GM21529 (cell line): ENCODE data around the gene PPP1R15A.
"Not testable (repeated sequence)": the region's sequence is repeated elsewhere in the genome, so short reads cannot be mapped to it uniquely, and the experiment has no call there.

ENCODE experiments used
- ATAC-seq: cut with Tn5 transposase; IDR thresholded peaks from one replicate; pipeline ENCODE4 v1.9.1; 2021; ENCODE audit not compliant: unreplicated experiment

Gene PPP1R15A

DNA sequence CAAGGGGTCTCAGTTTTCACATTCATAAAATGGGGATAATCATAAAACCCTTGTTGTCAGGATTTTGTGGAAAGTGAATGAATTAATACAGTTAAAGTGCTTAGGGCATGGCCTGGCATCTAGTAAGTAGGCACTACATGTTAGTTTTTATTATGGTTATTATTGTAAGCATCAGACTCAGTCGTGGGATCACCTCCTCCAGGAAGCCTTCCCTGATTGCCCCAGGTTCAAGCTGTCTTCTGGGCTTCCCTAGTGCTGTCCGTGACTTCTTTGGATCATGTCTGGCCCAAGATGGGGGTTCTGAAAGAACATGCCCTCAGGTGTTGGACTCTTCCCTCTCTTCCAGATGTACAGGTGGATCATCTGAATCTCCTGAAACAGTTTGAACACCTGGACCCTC, 38.6 kb downstream of the PPP1R15A start:
- ATAC-seq = no peak

DNA sequence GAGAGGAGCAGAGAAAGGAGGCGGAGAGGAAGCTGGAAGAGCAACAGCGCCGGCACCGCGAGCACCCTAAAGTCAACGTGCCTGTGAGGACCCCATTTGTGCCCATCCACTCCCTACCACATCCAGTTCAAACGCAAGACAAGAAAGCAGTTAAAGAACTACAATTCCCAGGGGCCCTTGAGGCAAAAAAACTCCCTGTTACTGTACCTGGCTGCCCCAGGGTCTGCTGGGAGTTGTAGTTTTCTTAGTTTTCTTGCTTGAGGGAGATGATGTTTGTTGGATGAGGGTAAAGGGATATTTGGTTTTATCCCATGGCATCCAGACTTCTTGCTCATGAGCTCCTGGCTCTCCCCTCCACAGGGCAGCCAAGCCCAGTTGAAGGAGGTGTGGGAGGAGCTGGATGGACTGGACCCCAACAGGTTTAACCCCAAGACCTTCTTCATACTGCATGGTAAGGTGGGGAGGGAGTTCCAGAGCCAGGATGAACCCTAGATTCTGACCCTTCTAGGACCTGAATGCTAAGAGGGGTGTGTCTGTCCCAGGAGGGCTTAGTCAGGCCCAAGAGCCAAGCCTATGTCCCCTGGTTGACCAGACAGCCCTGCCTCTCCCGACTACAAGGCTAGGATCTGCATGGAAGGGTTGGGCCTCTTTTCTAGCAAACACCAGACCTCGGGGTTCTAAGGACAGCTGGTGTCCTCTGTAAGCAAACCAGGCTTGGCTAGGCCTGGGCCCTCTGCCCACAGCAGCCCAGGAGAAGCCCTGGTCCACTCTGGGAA, 41.1 kb downstream of the PPP1R15A start:
- ATAC-seq = no peak

DNA sequence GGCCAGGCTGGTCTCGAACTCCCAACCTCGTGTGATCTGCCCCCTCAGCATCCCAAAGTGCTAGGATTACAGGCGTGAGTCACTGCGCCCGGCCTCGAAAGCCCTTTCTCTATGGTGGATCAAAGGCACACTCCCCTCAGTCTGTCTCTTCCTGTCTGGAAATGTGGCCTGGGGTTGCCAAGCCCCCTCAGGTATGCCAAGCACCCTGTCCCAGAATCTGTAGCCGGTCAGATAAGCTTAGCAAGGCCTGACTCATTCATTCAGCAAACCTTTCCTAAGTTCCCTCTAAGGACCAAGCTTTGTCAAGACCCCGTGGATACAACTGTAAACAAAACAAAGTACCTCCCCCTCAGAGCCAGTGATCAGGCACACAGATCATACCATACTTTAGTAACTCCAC, 42.0 kb downstream of the PPP1R15A start:
- no peak for ATAC-seq

DNA sequence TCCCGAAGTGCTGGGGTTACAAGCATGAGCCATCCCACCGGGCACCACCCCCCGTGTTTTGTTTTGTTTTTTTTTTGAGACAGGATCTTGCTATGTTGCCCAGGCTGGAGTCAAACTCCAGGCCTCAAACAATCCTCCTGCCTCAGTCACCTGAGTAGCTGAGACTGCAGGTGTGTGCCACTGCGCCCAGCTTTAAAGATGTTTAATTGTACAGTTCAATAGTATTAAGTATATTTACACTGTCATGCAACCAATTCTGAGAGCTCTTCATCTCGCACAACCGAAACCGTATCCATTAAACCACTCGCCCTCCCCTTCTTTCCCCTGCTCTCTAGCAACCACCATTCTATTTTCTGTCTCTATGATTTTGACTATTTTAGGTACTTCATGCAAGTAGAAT, 43.5 kb downstream of the PPP1R15A start:
- no peak for ATAC-seq

DNA sequence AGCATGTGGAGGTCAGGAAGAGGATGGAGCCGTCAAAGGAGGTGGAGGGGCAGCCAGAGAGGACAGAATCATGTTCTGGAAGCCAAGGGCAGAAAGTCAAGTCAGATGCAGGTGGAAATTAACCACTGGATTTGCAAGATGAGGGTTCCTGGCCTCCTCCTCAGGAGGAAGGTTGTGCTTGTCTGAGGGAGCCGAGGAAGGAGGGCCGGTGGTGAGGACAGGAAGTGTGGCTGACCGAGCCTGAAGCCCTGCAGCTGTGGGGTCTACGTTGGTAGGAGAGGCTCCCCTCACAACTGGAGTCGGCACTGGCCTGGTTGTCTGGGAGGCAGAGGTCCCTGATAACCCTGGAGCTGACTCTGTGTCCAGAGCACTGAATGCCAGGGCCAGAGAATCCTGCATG, 45.9 kb downstream of the PPP1R15A start:
- no peak for ATAC-seq

DNA sequence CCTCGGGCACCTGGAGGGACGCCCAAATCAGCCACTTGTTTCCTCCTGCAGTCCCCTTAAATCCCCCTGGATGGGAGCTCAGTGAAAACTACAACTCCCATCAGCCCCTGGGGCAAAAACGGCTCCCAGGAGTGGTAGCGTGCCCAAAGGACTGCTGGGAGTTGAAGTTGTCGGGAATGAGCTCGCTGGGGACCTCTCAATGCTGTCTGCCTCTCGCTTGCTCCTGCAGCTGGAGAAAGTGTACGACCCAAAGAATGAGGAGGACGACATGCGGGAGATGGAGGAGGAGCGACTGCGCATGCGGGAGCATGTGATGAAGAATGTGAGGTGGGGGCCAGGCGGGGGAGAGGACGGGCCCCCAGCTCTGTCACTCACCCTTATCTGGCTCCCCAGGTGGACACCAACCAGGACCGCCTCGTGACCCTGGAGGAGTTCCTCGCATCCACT, 46.6 kb downstream of the PPP1R15A start:
- no peak for ATAC-seq

DNA sequence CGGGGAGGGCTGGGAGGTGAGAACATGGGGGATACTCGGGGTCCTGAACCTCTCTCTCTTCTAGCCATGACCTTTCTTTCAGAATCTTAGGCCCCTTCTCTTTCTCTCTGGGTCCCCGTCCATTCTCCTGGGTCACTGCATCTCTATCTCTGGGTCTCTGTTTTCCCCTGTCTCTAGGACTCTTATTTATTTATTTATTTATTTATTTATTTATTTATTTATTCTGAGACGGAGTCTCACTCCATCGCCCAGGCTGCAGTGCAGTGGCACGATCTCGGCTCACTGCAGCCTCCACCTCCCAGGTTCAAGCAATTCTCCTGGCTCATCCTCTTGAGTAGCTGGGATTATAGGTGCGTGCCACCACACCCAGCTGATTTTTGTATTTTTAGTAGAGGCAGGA, 47.0 kb downstream of the PPP1R15A start:
- ATAC-seq = not testable (repeated sequence)

DNA sequence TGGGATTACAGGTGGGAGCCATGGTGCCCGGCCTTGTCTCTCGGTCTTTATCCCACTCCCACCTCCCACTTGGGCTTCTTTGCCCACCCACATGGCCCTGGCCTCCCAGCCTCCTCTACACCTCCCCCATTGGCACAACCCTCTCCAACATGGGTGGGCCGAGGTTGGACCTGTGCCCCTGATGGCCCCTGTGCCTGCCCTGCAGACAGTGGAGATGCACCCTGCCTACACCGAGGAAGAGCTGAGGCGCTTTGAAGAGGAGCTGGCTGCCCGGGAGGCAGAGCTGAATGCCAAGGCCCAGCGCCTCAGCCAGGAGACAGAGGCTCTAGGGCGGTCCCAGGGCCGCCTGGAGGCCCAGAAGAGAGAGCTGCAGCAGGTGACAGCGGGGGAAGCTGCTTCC, 48.7 kb downstream of the PPP1R15A start:
- no peak for ATAC-seq

DNA sequence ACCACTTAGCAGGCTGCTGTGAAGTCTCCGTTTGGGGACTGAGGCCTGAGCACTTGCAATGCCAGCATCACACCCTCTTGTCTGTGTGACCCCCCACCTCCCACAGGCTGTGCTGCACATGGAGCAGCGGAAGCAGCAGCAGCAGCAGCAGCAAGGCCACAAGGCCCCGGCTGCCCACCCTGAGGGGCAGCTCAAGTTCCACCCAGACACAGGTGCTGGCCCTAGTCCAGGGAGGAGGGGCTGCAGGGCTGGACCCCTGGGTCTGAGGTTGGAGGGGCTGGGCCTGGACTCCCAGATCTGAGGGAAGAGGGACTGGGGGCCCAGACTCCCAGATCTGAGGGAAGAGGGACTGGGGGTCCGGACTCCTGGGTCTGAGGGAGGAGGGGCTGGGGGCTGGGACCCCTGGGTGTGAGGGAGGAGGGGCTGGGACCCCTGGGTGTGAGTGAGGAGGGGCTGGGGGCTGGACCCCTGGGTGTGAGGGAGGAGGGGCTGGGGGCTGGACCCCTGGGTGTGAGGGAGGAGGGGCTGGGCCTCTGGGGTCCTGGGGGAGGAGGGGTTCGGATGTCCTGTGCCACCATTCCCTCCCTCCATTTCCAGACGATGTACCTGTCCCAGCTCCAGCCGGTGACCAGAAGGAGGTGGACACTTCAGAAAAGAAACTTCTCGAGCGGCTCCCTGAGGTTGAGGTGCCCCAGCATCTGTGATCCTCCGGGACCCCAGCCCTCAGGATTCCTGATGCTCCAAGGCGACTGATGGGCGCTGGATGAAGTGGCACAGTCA, 49.7 kb downstream of the PPP1R15A start:
- ATAC-seq = no peak

DNA sequence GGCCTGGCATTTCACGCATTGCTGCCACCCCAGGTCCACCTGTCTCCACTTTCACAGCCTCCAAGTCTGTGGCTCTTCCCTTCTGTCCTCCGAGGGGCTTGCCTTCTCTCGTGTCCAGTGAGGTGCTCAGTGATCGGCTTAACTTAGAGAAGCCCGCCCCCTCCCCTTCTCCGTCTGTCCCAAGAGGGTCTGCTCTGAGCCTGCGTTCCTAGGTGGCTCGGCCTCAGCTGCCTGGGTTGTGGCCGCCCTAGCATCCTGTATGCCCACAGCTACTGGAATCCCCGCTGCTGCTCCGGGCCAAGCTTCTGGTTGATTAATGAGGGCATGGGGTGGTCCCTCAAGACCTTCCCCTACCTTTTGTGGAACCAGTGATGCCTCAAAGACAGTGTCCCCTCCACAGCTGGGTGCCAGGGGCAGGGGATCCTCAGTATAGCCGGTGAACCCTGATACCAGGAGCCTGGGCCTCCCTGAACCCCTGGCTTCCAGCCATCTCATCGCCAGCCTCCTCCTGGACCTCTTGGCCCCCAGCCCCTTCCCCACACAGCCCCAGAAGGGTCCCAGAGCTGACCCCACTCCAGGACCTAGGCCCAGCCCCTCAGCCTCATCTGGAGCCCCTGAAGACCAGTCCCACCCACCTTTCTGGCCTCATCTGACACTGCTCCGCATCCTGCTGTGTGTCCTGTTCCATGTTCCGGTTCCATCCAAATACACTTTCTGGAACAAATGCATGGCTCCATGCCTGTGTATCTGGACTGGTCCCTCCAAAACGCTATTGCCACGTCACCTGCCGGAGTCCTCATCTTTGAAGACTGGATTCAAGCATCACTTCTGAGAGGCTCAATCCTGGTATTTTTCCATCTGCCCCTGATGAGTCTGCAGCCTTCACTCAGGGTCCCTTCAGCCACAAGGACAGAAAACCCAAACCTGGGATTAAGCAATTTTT, 50.6 kb downstream of the PPP1R15A start:
- no peak for ATAC-seq

DNA sequence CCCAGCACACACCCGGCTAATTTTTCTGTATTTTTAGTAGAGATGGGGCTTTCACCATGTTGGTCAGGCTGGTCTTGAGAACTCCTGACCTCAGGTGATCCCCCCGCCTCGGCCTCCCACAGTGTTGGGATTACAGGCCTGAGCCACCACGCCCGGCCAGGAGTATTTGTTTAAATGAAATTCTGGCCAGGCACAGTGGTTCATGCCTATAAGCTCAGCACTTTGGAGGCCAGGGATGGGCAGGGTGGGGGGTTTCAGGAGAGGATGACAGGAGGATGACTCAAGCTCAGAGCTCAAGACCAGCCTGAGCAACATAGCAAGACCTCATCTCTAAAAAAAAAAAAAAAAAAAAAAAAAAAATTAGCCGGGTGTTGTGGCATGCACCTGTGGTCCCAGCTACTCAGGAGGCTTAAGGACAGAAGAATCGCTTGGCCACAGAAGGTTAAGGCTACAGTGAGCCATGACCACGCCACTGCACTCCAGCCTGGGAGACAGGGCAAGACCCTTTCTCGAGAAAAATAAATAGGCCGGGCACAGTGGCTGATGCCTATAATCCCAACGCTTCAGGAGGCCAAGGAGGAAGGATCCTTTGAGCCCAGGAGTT, 53.1 kb downstream of the PPP1R15A start:
- ATAC-seq = no peak
